Mesenchymal stem cell (in vitro differentiated cells and primary cell): Measurements from ENCODE around the gene ARHGAP19.
"Not testable (repeated sequence)": the region's sequence is repeated elsewhere in the genome, so short reads cannot be mapped to it uniquely, and the experiment has no call there.

Experiments
- DNase-seq: peaks from one replicate; pipeline ENCODE4 v3.0.0-alpha.2; 2013
- H2AFZ ChIP-seq: one replicate; pipeline ENCODE4 v1.6.1; 2013; ENCODE audit warnings: low read depth, mild to moderate bottlenecking, control low read depth, inconsistent platforms, low read length, moderate library complexity
- H2AK5ac ChIP-seq: 2 replicates; pipeline ENCODE4 v1.6.1; 2013; ENCODE audit warnings: low read length, moderate library complexity, mild to moderate bottlenecking, inconsistent platforms; ENCODE audit not compliant: severe bottlenecking
- H2BK120ac ChIP-seq: one replicate; pipeline ENCODE4 v1.6.1; 2013; ENCODE audit warnings: low read depth, mild to moderate bottlenecking, inconsistent platforms, low read length, moderate library complexity
- H2BK12ac ChIP-seq, 2 experiments: one replicate each; pipeline ENCODE4 v1.6.1; 2013; ENCODE audit warnings: inconsistent platforms in 2 of 2, low read length in 2 of 2, mild to moderate bottlenecking in 2 of 2, moderate library complexity in 2 of 2, control low read depth in 1 of 2
- H2BK15ac ChIP-seq: one replicate; pipeline ENCODE4 v1.6.1; 2013; ENCODE audit warnings: mild to moderate bottlenecking, low read depth, inconsistent platforms; ENCODE audit not compliant: poor library complexity, severe bottlenecking
- H2BK5ac ChIP-seq: 2 replicates; pipeline ENCODE4 v1.6.1; 2013; ENCODE audit warnings: low read depth, mild to moderate bottlenecking, low read length, control low read depth, inconsistent platforms; ENCODE audit not compliant: poor library complexity, severe bottlenecking
- H3K14ac ChIP-seq, 2 experiments: one replicate each; pipeline ENCODE4 v1.6.1; 2013; ENCODE audit warnings: inconsistent platforms in 2 of 2, low read length in 2 of 2, control low read depth in 1 of 2, mild to moderate bottlenecking in 1 of 2, moderate library complexity in 1 of 2
- H3K18ac ChIP-seq, 2 experiments: one replicate each; pipeline ENCODE4 v1.6.1; 2013; ENCODE audit warnings: inconsistent platforms in 2 of 2, low read length in 2 of 2, control low read depth in 1 of 2, low read depth in 1 of 2, mild to moderate bottlenecking in 1 of 2
- H3K23ac ChIP-seq, 2 experiments: one replicate each; pipeline ENCODE4 v1.6.1; 2013; ENCODE audit warnings: inconsistent platforms in 2 of 2, low read length in 2 of 2, mild to moderate bottlenecking in 2 of 2, moderate library complexity in 2 of 2, control low read depth in 1 of 2
- H3K27ac ChIP-seq: 2 replicates; pipeline ENCODE4 v1.5.1; 2013; ENCODE audit warnings: mild to moderate bottlenecking, moderate library complexity, low read length, control low read depth, inconsistent platforms; ENCODE audit not compliant: poor library complexity, severe bottlenecking
- H3K27me3 ChIP-seq, 2 experiments: 2 replicates each; pipeline versions ENCODE4 v1.6.1 to v1.7.0; 2013; ENCODE audit warnings: low read length in 2 of 2, mild to moderate bottlenecking in 2 of 2, moderate library complexity in 2 of 2, control low read depth in 1 of 2, inconsistent platforms in 1 of 2; ENCODE audit not compliant: control insufficient read depth in 1 of 2, insufficient read depth in 1 of 2
- H3K36me3 ChIP-seq, 2 experiments: 2 replicates each; pipeline versions ENCODE4 v1.6.1 to v1.7.0; 2013; ENCODE audit warnings: low read length in 2 of 2, control low read depth in 1 of 2, inconsistent platforms in 1 of 2, low read depth in 1 of 2, mild to moderate bottlenecking in 1 of 2; ENCODE audit not compliant: insufficient read depth in 2 of 2, control insufficient read depth in 1 of 2
- H3K4ac ChIP-seq, 2 experiments: one replicate each; pipeline ENCODE4 v1.6.1; 2013; ENCODE audit warnings: inconsistent platforms in 2 of 2, low read length in 2 of 2, mild to moderate bottlenecking in 2 of 2, moderate library complexity in 2 of 2, control low read depth in 1 of 2, low read depth in 1 of 2
- H3K4me1 ChIP-seq: 2 replicates; pipeline ENCODE4 v1.6.1; 2013; ENCODE audit warnings: low read depth, low read length, control low read depth; ENCODE audit not compliant: control insufficient read depth, insufficient read depth
- H3K4me2 ChIP-seq: 2 replicates; pipeline ENCODE4 v1.6.1; 2013; ENCODE audit warnings: low read length, mild to moderate bottlenecking, inconsistent platforms; ENCODE audit not compliant: poor library complexity, severe bottlenecking
- H3K4me3 ChIP-seq, 2 experiments: 2 replicates each; pipeline versions ENCODE4 v1.5.1 to v1.7.0; 2013; ENCODE audit warnings: low read length in 2 of 2, mild to moderate bottlenecking in 2 of 2, control low read depth in 1 of 2, low read depth in 1 of 2; ENCODE audit not compliant: insufficient read depth in 1 of 2
- H3K79me1 ChIP-seq: replicated peaks from 2 replicates; pipeline ENCODE4 v1.6.1; 2013; ENCODE audit warnings: mild to moderate bottlenecking, control low read depth, low read length, inconsistent platforms; ENCODE audit not compliant: poor library complexity, severe bottlenecking
- H3K9ac ChIP-seq: 2 replicates; pipeline ENCODE4 v1.7.0; 2013; ENCODE audit warnings: mild to moderate bottlenecking, low read length, moderate library complexity
- H3K9me3 ChIP-seq: 2 replicates; pipeline ENCODE4 v1.7.0; 2013; ENCODE audit warnings: mild to moderate bottlenecking, low read length; ENCODE audit not compliant: control insufficient read depth
- H4K8ac ChIP-seq: one replicate; pipeline ENCODE4 v1.6.1; 2013; ENCODE audit warnings: inconsistent platforms, mild to moderate bottlenecking, low read length, moderate library complexity
- H4K91ac ChIP-seq: one replicate; pipeline ENCODE4 v1.6.1; 2013; ENCODE audit warnings: mild to moderate bottlenecking, low read length, inconsistent platforms
- WGBS: methylation state at CpG from one replicate; pipeline ENCODE4 v1.1.7; 2013; ENCODE audit warnings: mixed read lengths; 5-methylcytosine and 5-hydroxymethylcytosine counted together

The ARHGAP19 gene

GRCh38 chr10:97292862-97293198 lies 393 bp upstream of the ARHGAP19 start:
- Histone ChIP-seq H3K79me1 (peaks cover 10% of the 10 kb centered on the region), H4K91ac (no peak overlapping the region), H3K18ac (no peak overlapping the region), H2BK5ac (no peak overlapping the region), H3K23ac (no peak overlapping the region), H2BK15ac (no peak overlapping the region), H2AK5ac (no peak overlapping the region), H2AFZ (no peak overlapping the region), H3K9me3 (no peaks in the 10 kb centered on the region), H2BK120ac (no peak overlapping the region), H3K27me3 (no peaks in the 10 kb centered on the region), H3K4me3 (no peak overlapping the region), H3K4ac (no peak overlapping the region), H3K4me2 (peak overlapping the region; percentile 49), H3K14ac (no peak overlapping the region), H2BK12ac (no peak overlapping the region), H3K27ac (no peak overlapping the region), H3K9ac (no peak overlapping the region), H4K8ac (no peak overlapping the region), H3K4me1 (peaks cover 3% of the 10 kb centered on the region), H3K36me3 (no peaks in the 10 kb centered on the region)
- no peak for DNase-seq
- WGBS: 100% methylated on average over 1 of the region's 3 CpGs

DNA sequence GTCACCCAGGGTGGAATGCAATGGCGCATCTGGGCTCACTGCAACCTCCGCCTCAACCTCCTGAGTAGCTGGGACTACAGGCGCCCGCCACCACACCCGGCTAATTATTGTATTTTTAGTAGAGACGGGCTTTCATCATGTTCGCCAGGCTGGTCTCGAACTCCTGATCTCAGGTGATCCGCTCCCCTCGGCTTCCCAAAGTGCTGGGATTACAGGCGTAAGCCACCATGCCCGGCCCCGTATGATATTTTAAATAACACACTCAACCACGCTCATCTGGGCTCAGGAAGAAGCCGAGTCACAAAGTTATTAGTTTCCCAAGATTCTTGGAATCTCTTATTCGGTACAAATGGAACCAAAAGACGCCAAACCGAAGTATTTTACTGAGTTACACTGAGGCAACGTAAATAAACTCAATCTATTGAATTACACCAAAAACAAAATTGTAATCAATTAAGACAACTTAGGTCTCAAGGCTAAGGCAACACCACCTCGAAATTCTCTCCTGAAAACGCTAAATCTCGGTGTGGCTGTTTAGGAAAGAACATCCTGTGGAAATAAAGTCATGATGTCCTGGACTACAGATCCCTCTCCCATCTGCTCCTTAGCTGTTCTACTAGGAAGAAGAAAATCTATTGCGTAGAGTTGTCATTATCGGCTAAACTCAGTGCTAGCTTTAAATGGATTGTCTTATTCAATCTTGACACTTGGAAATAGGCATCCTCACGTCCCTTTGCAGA lies 910 bp downstream of the ARHGAP19 start:
- Histone ChIP-seq H2AK5ac (no peak overlapping the region), H3K4me2 (peak overlapping the region; percentile 77), H3K9ac (peak overlapping the region; percentile 90), H3K4me3 (peak overlapping the region in 1 of 2 experiments; percentile 89), H2AFZ (peak overlapping the region; percentile 64), H3K9me3 (no peaks in the 10 kb centered on the region), H3K4ac (peak overlapping the region; percentile 15 to 30), H3K27me3 (no peaks in the 10 kb centered on the region), H2BK120ac (no peak overlapping the region), H4K91ac (no peak overlapping the region), H3K18ac (peak overlapping the region in 1 of 2 experiments; percentile 81), H3K23ac (no peak overlapping the region), H3K4me1 (peaks cover 3% of the 10 kb centered on the region), H4K8ac (peak overlapping the region; percentile 37), H2BK5ac (no peak overlapping the region), H3K36me3 (no peaks in the 10 kb centered on the region), H3K27ac (peak overlapping the region; percentile 91), H3K79me1 (peaks cover 15% of the 10 kb centered on the region), H2BK15ac (no peak overlapping the region), H2BK12ac (no peak overlapping the region), H3K14ac (no peak overlapping the region)
- 71% methylated on average over 24 of the region's 25 CpGs for WGBS
- DNase-seq: no peak

DNA sequence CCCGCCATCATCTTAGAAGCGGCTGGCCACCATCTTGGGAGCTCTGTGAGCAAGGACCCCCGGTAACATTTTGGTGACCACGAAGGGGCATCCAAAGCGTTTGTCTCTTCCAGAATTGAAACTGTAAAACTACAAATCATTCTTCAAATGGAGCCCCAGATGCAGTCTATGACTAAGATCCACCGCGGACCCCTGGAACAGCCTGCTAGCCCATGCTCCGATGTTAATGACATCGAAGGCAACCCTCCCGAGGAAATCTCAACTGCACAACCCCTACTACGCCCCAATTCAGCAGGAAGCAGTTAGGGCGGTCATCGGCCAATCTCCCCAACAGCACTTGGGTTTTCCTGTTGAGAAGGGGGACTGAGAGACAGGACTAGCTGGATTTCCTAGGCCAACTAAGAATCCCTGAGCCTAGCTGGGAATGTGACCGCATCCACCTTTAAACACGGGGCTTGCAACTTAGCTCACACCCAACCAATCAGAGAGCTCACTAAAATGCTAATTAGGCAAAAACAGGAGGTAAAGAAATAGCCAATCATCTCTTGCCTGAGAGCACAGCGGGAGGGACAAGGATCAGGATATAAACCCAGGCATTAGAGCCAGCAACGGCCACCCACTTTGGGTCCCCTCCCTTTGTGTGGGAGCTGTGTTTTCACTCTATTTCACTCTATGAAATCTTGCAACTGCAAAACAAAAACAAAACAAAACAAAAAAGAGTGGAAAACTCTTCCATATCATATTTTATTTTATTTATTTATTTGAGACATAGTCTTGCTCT lies 1.7 kb downstream of the ARHGAP19 start:
- not testable (repeated sequence) for H2BK120ac ChIP-seq, H3K9me3 ChIP-seq, H3K4me2 ChIP-seq, H3K27me3 ChIP-seq, H4K91ac ChIP-seq, H3K23ac ChIP-seq, H3K4ac ChIP-seq, H2BK5ac ChIP-seq, H2AK5ac ChIP-seq, H3K36me3 ChIP-seq, DNase-seq, H2AFZ ChIP-seq, H3K4me1 ChIP-seq, H2BK15ac ChIP-seq, H3K27ac ChIP-seq, H2BK12ac ChIP-seq, H4K8ac ChIP-seq, H3K14ac ChIP-seq
- peak overlapping the region in 1 of 2 experiments; percentile 8 for H3K18ac ChIP-seq
- 92% methylated on average over 17 of the region's 17 CpGs for WGBS
- H3K9ac ChIP-seq: peak overlapping the region; percentile 90
- peak overlapping the region in 1 of 2 experiments; percentile 89 for H3K4me3 ChIP-seq
- H3K79me1 ChIP-seq: peaks cover 18% of the 10 kb centered on the region

GRCh38 chr10:97290076-97290475 lies 2.4 kb downstream of the ARHGAP19 start:
- H4K91ac ChIP-seq, H3K23ac ChIP-seq, H2BK12ac ChIP-seq, H3K9me3 ChIP-seq, H4K8ac ChIP-seq, H3K27me3 ChIP-seq, H3K4ac ChIP-seq, H3K4me2 ChIP-seq, H3K9ac ChIP-seq, H3K18ac ChIP-seq, H2BK120ac ChIP-seq, DNase-seq, H3K4me3 ChIP-seq, H2AFZ ChIP-seq, H3K14ac ChIP-seq, H3K4me1 ChIP-seq, H2BK15ac ChIP-seq, H3K27ac ChIP-seq, H2AK5ac ChIP-seq, H2BK5ac ChIP-seq, H3K36me3 ChIP-seq: not testable (repeated sequence)
- WGBS: over 99% methylated on average over 12 of the region's 13 CpGs
- H3K79me1 ChIP-seq: peaks cover 18% of the 10 kb centered on the region
